Liver (tissue), 9 donors: ENCODE data around the gene PHLPP1. TPM values are rescaled to one million over a fixed set of nuclear protein-coding genes. Genes with fewer than 3 reads are reported as not detected.

Source experiments
- DNase-seq: peaks from one replicate; pipeline ENCODE4 v3.0.0-alpha.2; 2017; ENCODE audit warnings: low spot score
- H3K27ac ChIP-seq, 2 donors: one replicate each; pipeline ENCODE4 v1.7.0; 2013; ENCODE audit warnings: inconsistent platforms in 2 of 2, low read length in 2 of 2, control low read depth in 1 of 2, low read depth in 1 of 2, mild to moderate bottlenecking in 1 of 2
- H3K27me3 ChIP-seq, 4 donors: one replicate each; pipeline versions ENCODE4 v1.6.1 to v1.7.0; 2013; ENCODE audit warnings: low read length in 3 of 4, inconsistent platforms in 1 of 4, mild to moderate bottlenecking in 1 of 4, moderate library complexity in 1 of 4; ENCODE audit not compliant: control insufficient read depth in 4 of 4, insufficient read depth in 4 of 4
- H3K36me3 ChIP-seq, 4 donors: one replicate each; pipeline versions ENCODE4 v1.6.1 to v1.7.0; 2013; ENCODE audit warnings: low read length in 3 of 4, mild to moderate bottlenecking in 3 of 4, low read depth in 1 of 4, moderate library complexity in 1 of 4; ENCODE audit not compliant: control insufficient read depth in 4 of 4, insufficient read depth in 3 of 4
- H3K4me1 ChIP-seq, 4 donors: one replicate each; pipeline versions ENCODE4 v1.6.1 to v1.7.0; 2013; ENCODE audit warnings: low read length in 3 of 4, mild to moderate bottlenecking in 3 of 4, moderate library complexity in 1 of 4; ENCODE audit not compliant: control insufficient read depth in 4 of 4, insufficient read depth in 4 of 4
- H3K4me3 ChIP-seq, 3 donors: one replicate each; pipeline versions ENCODE4 v1.6.1 to v1.7.0; 2013; ENCODE audit warnings: low read length in 3 of 3, control low read depth in 1 of 3, low read depth in 1 of 3, mild to moderate bottlenecking in 1 of 3
- H3K9ac ChIP-seq, 2 donors: one replicate each; pipeline ENCODE4 v1.7.0; 2013; ENCODE audit warnings: low read length in 2 of 2, mild to moderate bottlenecking in 2 of 2, moderate library complexity in 2 of 2, control low read depth in 1 of 2, low read depth in 1 of 2
- H3K9me3 ChIP-seq, 4 donors: one replicate each; pipeline versions ENCODE4 v1.6.1 to v1.7.0; 2013; ENCODE audit warnings: low read length in 3 of 4; ENCODE audit not compliant: control insufficient read depth in 4 of 4
- EGR1 ChIP-seq, 2 donors: IDR thresholded peaks; 2 replicates each; pipeline ENCODE4 v1.6.1; 2016 to 2018; ENCODE audit warnings: antibody characterized with exemption in 2 of 2, low read depth in 2 of 2
- FOXA1 ChIP-seq: IDR thresholded peaks from 2 replicates; pipeline ENCODE4 v1.6.1; 2016; ENCODE audit warnings: antibody characterized with exemption
- GABPA ChIP-seq, 2 donors: IDR thresholded peaks in 1 of 2; conservative IDR thresholded peaks in 1 of 2; 2 replicates each; pipeline ENCODE4 v1.6.1; 2016; ENCODE audit warnings: antibody characterized with exemption in 2 of 2, mild to moderate bottlenecking in 1 of 2, moderate library complexity in 1 of 2
- JUND ChIP-seq, 2 donors: IDR thresholded peaks; 2 replicates each; pipeline ENCODE4 v1.6.1; 2016; ENCODE audit warnings: antibody characterized with exemption in 2 of 2
- RAD21 ChIP-seq, 2 donors: IDR thresholded peaks; 2 replicates each; pipeline ENCODE4 v1.6.1; 2016; ENCODE audit warnings: antibody characterized with exemption in 2 of 2, mild to moderate bottlenecking in 2 of 2
- REST ChIP-seq: IDR thresholded peaks from 2 replicates; pipeline ENCODE4 v1.6.1; 2016; ENCODE audit warnings: antibody characterized with exemption, mild to moderate bottlenecking
- RXRA ChIP-seq, 2 donors: IDR thresholded peaks; 2 replicates each; pipeline ENCODE4 v1.6.1; 2017 to 2018; ENCODE audit warnings: antibody characterized with exemption in 2 of 2, mild to moderate bottlenecking in 1 of 2
- SP1 ChIP-seq: IDR thresholded peaks from 2 replicates; pipeline ENCODE4 v1.6.1; 2018; ENCODE audit warnings: antibody characterized with exemption, mild to moderate bottlenecking
- TAF1 ChIP-seq: conservative IDR thresholded peaks from 2 replicates; pipeline ENCODE4 v1.6.1; 2016; ENCODE audit warnings: antibody characterized with exemption, mild to moderate bottlenecking
- YY1 ChIP-seq: IDR thresholded peaks from 2 replicates; pipeline ENCODE4 v1.6.1; 2016; ENCODE audit warnings: antibody characterized with exemption, mild to moderate bottlenecking
- ZBTB33 ChIP-seq: IDR thresholded peaks from 2 replicates; pipeline ENCODE4 v1.6.1; 2016; ENCODE audit warnings: antibody characterized with exemption
- WGBS: extraction: QIAGEN DNeasy Blood & Tissue Kit; methylation state at CpG from one replicate; pipeline ENCODE4 v1.1.7; 2013; 5-methylcytosine and 5-hydroxymethylcytosine counted together
- polyA plus RNA-seq, 2 donors: library from polyadenylated mRNA; stranded (reverse) in 1 of 2; unstranded in 1 of 2; fragments of 200-250 nt in 1 of 2; fragments of >200 nt in 1 of 2; fragmentation: Nextera tagmentation in 1 of 2; extraction: Ambion mirVana in 1 of 2; gene quantifications; one replicate each; pipeline versions ENCODE4 v1.2.1 to v1.2.3, GENCODE V29; 2013 to 2015
- total RNA-seq, 2 donors: library from RNA; depleted of rRNA; stranded (reverse); fragments of >200 nt; gene quantifications; one replicate each; pipeline ENCODE4 v1.2.3, GENCODE V29; 2014
- TF ChIP-seq, protein P1 (sequence below): fragments of 150-350 bp; IDR thresholded peaks from 2 replicates; pipeline ENCODE4 v1.5.1; 2017; ENCODE audit warnings: improper control_type of control experiment, low read depth, low read length; ENCODE audit not compliant: missing input control
- TF ChIP-seq, protein P2 (sequence below): IDR thresholded peaks from 2 replicates; pipeline ENCODE4 v1.6.1; 2016; ENCODE audit warnings: antibody characterized with exemption
- donor health status: healthy.
- donor health status: healthy.
- donor health status: healthy.
- donor health status: healthy.
- donor health status: healthy.

Gene PHLPP1
- total and polyA plus RNA-seq, 4 donors: 4.2 to 14.5 (median 8.6) TPM

DNA sequence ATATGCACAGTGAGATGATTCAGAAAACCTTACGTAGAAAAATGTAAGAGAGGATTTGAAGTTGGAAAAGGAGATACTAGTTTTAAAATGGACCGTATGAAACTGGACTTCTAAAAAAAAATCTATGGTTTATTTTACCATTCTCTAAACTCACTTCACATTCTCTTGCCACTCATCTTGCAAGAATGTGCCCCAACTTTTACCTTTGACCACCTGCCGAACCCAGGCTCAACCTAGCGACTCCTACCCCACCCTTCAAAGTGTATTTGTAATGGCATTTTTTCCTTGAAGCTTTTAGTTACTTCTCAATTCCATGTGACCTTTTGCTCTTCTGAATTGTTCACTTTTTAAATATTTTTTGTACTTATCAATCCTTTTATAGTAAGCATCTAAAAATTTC lies 160.8 kb downstream of the PHLPP1 start:
- peaks cover 0 to 5% (median 0%) of the 10 kb centered on the region in 4 donors for H3K4me1 ChIP-seq

More for the DNA sequence above, 160.8 kb downstream of the PHLPP1 start:
- DNase-seq: no peak
- no peak overlapping the region for H3K27ac ChIP-seq
- peaks cover 0 to 2% (median 0%) of the 10 kb centered on the region in 4 donors for H3K36me3 ChIP-seq
- H3K27me3 ChIP-seq: no peaks in the 10 kb centered on the region
- TF ChIP-seq RXRA (IDR thresholded peaks at IDR 0.05) (no peak), FOXA1 (no peak), JUND (IDR thresholded peaks at IDR 0.05) (no peak), ZBTB33 (no peak), RAD21 (IDR thresholded peaks at IDR 0.05) (no peak), SP1 (no peak), YY1 (no peak), TAF1 (no peak), REST (no peak), EGR1 (IDR thresholded peaks at IDR 0.05; ENCODE audit: low read depth in 2 of 2) (no peak), GABPA (IDR thresholded peaks at IDR 0.05 in 1 of 2, conservative IDR thresholded peaks at IDR 0.05 in 1 of 2) (no peak)
- TF ChIP-seq, protein P1, sequence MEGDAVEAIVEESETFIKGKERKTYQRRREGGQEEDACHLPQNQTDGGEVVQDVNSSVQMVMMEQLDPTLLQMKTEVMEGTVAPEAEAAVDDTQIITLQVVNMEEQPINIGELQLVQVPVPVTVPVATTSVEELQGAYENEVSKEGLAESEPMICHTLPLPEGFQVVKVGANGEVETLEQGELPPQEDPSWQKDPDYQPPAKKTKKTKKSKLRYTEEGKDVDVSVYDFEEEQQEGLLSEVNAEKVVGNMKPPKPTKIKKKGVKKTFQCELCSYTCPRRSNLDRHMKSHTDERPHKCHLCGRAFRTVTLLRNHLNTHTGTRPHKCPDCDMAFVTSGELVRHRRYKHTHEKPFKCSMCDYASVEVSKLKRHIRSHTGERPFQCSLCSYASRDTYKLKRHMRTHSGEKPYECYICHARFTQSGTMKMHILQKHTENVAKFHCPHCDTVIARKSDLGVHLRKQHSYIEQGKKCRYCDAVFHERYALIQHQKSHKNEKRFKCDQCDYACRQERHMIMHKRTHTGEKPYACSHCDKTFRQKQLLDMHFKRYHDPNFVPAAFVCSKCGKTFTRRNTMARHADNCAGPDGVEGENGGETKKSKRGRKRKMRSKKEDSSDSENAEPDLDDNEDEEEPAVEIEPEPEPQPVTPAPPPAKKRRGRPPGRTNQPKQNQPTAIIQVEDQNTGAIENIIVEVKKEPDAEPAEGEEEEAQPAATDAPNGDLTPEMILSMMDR: no peak
- TF ChIP-seq, protein P2, sequence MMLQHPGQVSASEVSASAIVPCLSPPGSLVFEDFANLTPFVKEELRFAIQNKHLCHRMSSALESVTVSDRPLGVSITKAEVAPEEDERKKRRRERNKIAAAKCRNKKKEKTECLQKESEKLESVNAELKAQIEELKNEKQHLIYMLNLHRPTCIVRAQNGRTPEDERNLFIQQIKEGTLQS: no peak
- no peaks in the 10 kb centered on the region for H3K9me3 ChIP-seq
- H3K9ac ChIP-seq: no peak overlapping the region
- WGBS: 94% methylated on average over 4 of the region's 4 CpGs
- no peak overlapping the region for H3K4me3 ChIP-seq
